ENCODE results near the gene FRY.

The FRY gene

DNA sequence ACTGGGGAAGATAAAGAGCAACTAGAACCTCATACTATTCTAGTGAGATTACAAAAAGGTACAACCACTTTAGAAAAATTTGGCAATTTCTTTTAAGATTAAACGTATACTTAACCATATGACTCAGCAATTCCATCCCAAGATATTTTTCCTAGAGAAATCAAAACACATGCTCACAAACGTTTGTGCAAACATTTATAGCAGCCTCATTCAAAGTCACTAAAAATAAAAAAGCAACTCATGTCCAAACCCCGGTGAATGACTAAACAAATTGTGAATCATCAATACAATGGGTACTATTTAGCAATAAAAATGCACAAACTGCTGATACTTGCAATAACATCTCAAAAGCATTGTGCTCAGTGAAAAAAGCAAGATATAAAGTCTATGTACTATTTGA is 121.5 kb downstream of the FRY start:
- Histone ChIP-seq H3K9me3 (ENCODE audit: low read length) (no peaks in the 10 kb centered on the region), H3K9ac (ENCODE audit: low read length) (no peak overlapping the region), H3K27ac (ENCODE audit: low read depth, low read length) (no peak overlapping the region), H3K4me1 (ENCODE audit: insufficient read depth, low read length) (peaks cover 17% of the 10 kb centered on the region), H3K4me3 (ENCODE audit: low read depth in 1 of 2, low read length in 2 of 2) (no peak overlapping the region), H3K27me3 (ENCODE audit: control insufficient read depth in 1 of 2, insufficient read depth in 2 of 2, low read length in 2 of 2) (no peaks in the 10 kb centered on the region), H3K36me3 (ENCODE audit: insufficient read depth, low read length) (no peaks in the 10 kb centered on the region)

DNA sequence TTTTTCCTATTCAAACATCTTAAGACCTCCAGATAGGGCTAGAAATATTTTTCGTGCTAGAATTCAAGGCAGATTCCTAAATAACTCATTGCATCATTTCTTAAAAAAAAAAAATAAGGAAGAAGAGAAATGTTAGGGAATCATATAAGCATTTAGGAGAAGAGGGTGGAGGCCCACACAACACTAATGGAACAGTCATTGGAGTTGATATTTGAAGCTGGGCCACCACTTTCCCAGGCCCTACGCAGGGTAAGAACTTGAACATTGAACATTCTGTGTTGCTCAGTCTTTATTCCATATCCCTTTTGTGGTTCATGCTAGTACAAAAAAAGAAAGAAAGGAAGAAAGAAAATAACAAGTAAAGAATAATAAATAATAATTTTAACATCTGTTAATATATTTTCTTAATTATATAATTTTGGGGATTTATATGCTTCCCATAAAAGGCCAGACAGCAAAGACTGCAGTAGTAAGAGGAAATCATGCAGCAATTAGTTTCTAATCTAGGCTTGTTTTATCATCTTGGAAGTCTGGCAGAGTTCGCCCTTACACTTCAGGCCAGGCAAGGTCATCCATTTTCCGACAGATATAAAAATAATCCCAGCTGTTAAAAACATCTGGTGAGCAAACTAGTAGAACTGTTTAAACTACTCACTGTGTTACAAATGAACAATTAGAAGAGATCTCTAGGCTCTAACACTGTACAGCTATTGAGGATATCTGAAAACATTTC is 127.7 kb downstream of the FRY start:
- Histone ChIP-seq H3K27ac (ENCODE audit: low read depth, low read length) (no peak overlapping the region), H3K27me3 (ENCODE audit: control insufficient read depth in 1 of 2, insufficient read depth in 2 of 2, low read length in 2 of 2) (no peaks in the 10 kb centered on the region), H3K4me3 (ENCODE audit: low read depth in 1 of 2, low read length in 2 of 2) (no peak overlapping the region), H3K36me3 (ENCODE audit: insufficient read depth, low read length) (peaks cover 8% of the 10 kb centered on the region), H3K9me3 (ENCODE audit: low read length) (no peaks in the 10 kb centered on the region), H3K4me1 (ENCODE audit: insufficient read depth, low read length) (peaks cover 12% of the 10 kb centered on the region), H3K9ac (ENCODE audit: low read length) (no peak overlapping the region)

DNA sequence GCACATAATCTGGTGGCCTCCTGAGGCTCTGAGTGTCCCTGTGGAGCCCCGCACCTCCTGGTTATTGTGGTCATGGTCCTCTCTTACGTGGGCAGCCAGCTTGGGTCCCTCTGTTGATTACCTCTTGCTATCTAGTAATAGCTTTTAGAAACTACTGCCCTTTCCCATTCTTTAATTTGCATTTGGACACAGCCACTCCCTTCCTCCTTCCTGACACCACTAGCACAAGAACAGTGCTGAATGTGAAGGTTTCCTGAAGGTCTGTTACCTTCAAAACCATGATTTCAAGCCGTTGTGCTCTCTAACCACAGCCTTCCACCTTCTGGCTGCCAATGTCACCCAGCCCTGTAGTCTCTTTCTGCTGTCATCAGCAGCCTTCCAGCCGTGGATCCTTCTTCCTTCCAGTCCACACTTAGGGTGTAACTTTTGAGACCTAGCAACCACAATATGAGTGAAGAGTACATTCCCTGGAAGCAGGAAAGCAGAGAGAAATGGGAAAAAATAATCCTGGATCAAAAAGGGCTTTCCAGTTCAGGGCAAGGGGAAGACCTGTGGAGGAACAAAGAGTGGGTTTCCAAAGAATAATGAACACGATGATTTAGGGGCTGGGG is 130.9 kb downstream of the FRY start:
- Histone ChIP-seq H3K36me3 (ENCODE audit: insufficient read depth, low read length) (peaks cover 8% of the 10 kb centered on the region), H3K27me3 (ENCODE audit: control insufficient read depth in 1 of 2, insufficient read depth in 2 of 2, low read length in 2 of 2) (no peaks in the 10 kb centered on the region), H3K4me1 (ENCODE audit: insufficient read depth, low read length) (peaks cover 24% of the 10 kb centered on the region), H3K4me3 (ENCODE audit: low read depth in 1 of 2, low read length in 2 of 2) (no peak overlapping the region), H3K9me3 (ENCODE audit: low read length) (no peaks in the 10 kb centered on the region), H3K27ac (ENCODE audit: low read depth, low read length) (no peak overlapping the region), H3K9ac (ENCODE audit: low read length) (no peak overlapping the region)

DNA sequence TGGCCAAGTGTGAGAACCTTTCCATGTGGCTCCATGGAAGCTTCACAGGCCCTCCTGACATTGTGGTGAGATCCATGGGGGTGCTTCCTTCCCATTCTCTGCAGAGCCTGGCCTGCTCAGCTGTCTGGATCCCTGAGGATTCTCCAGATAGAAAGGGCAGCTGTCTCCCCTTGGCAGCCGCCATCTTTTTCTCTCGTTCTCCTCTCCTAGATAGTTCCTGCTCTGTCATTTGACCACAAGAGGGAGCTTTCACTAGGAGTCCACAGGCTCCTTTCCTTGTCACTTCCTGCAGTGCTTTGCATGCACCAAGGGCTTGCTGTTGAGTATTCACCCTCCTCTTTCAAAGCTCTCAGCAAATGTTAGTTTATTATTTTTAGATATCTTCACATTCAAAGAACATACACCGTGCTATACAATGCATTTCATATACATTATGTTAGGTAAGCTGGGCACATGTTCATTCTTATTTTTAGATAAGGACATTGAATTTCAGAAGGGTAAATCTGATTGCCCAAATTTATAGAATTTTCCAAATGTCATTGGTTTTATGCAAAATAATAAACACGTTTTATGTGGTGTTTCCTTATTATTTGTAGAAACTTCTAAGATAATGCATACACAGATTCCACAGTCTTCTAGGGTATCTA is 133.2 kb downstream of the FRY start:
- Histone ChIP-seq H3K4me1 (ENCODE audit: insufficient read depth, low read length) (peaks cover 21% of the 10 kb centered on the region), H3K9me3 (ENCODE audit: low read length) (no peaks in the 10 kb centered on the region), H3K9ac (ENCODE audit: low read length) (no peak overlapping the region), H3K27me3 (ENCODE audit: control insufficient read depth in 1 of 2, insufficient read depth in 2 of 2, low read length in 2 of 2) (no peaks in the 10 kb centered on the region), H3K36me3 (ENCODE audit: insufficient read depth, low read length) (peaks cover 8% of the 10 kb centered on the region), H3K27ac (ENCODE audit: low read depth, low read length) (no peak overlapping the region), H3K4me3 (ENCODE audit: low read depth in 1 of 2, low read length in 2 of 2) (no peak overlapping the region)

DNA sequence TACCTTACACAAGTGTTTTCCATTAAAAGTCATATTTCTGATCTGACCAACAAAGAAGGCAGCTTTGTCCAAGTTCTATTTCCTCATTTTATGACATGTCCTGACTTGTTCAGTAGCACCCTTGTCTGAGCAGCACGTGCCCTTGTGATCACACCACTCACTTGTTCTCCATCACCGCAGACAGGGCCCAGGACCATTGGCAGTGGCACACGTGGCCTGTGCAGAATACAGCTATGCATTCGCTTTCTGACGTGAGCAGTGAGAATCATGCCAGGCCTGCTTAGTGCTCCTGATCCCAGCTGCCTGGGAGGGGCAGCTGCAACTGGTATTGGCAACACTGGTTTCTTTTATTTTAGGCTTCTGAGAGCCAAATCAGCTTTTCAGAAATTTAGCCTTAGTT is 134.2 kb downstream of the FRY start:
- H3K9ac ChIP-seq (ENCODE audit: low read length): no peak overlapping the region
- H3K27ac ChIP-seq (ENCODE audit: low read depth, low read length): no peak overlapping the region
- H3K36me3 ChIP-seq (ENCODE audit: insufficient read depth, low read length): peaks cover 8% of the 10 kb centered on the region

DNA sequence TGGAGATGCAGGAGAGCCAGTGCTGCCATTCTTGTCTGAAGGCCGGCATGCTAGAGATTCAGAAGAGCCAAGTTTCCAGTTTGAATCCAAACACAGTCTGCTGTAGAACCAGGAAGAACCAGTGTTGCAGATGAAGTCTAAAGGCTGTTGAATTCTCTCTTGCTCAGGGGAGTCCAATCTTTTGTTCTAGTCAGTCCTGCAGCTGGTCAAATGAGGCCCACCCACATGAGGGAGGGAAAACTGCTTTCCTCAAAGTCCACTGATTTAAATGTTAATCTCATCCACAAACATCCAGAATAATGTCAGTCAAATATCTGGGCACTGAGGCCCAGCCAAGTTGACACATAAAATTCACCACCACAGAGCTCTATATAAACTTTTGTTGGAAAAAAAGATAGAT is 136.6 kb downstream of the FRY start:
- peaks cover 7% of the 10 kb centered on the region for H3K36me3 ChIP-seq (ENCODE audit: insufficient read depth, low read length)
- no peaks in the 10 kb centered on the region for H3K9me3 ChIP-seq (ENCODE audit: low read length)
- H3K4me1 ChIP-seq (ENCODE audit: insufficient read depth, low read length): peaks cover 17% of the 10 kb centered on the region
- no peak overlapping the region for H3K9ac ChIP-seq (ENCODE audit: low read length)
- H3K4me3 ChIP-seq (ENCODE audit: low read depth in 1 of 2, low read length in 2 of 2): no peak overlapping the region
- no peaks in the 10 kb centered on the region for H3K27me3 ChIP-seq (ENCODE audit: control insufficient read depth in 1 of 2, insufficient read depth in 2 of 2, low read length in 2 of 2)
- H3K27ac ChIP-seq (ENCODE audit: low read depth, low read length): no peak overlapping the region

More for the DNA sequence above, 134.2 kb downstream of the FRY start:
- H3K9me3 ChIP-seq (ENCODE audit: low read length): no peaks in the 10 kb centered on the region
- no peak overlapping the region for H3K4me3 ChIP-seq (ENCODE audit: low read depth in 1 of 2, low read length in 2 of 2)
- no peaks in the 10 kb centered on the region for H3K27me3 ChIP-seq (ENCODE audit: control insufficient read depth in 1 of 2, insufficient read depth in 2 of 2, low read length in 2 of 2)
- H3K4me1 ChIP-seq (ENCODE audit: insufficient read depth, low read length): peaks cover 17% of the 10 kb centered on the region

DNA sequence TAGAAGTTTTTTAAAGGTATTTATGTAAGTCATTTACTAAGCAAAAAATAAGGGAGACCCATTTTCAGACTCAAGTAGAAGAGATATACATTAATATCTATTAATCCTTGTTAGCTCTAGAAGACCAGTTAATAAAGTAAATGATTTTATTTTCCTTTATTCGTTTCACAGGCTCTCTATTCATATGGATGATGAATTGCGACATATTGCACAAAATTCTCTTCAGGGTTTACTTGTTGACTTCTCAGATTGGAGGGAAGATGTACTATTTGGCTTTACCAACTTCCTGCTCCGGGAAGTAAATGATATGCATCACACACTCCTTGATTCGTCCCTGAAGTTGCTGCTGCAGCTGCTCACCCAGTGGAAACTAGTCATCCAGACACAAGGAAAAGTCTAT is 139.3 kb downstream of the FRY start:
- Histone ChIP-seq H3K4me3 (ENCODE audit: low read depth in 1 of 2, low read length in 2 of 2) (no peak overlapping the region), H3K9me3 (ENCODE audit: low read length) (no peaks in the 10 kb centered on the region), H3K9ac (ENCODE audit: low read length) (no peak overlapping the region), H3K36me3 (ENCODE audit: insufficient read depth, low read length) (peaks cover 7% of the 10 kb centered on the region), H3K27me3 (ENCODE audit: control insufficient read depth in 1 of 2, insufficient read depth in 2 of 2, low read length in 2 of 2) (no peaks in the 10 kb centered on the region), H3K27ac (ENCODE audit: low read depth, low read length) (no peak overlapping the region), H3K4me1 (ENCODE audit: insufficient read depth, low read length) (peaks cover 10% of the 10 kb centered on the region)

DNA sequence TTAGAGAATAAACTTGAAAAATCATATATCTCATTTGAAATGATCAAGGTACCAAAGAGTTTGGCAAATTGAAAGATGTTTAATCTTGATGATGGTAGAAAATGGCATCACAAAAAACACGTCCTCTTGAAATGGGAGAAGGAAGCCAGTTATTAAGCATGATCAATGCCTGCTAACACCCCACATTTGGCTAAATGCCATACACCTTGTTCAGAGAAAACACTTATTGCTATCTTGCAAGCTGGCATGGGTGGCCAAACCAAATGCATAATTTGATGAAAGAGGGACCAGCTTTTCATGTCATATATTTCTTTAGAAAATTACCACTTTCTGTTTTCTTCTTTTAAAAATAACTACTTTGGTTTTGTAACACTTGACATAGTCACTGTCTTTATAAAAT is 142.3 kb downstream of the FRY start:
- no peak overlapping the region for H3K4me3 ChIP-seq (ENCODE audit: low read depth in 1 of 2, low read length in 2 of 2)
- H3K36me3 ChIP-seq (ENCODE audit: insufficient read depth, low read length): peaks cover 7% of the 10 kb centered on the region
- H3K4me1 ChIP-seq (ENCODE audit: insufficient read depth, low read length): no peaks in the 10 kb centered on the region
- no peaks in the 10 kb centered on the region for H3K9me3 ChIP-seq (ENCODE audit: low read length)
- H3K9ac ChIP-seq (ENCODE audit: low read length): no peak overlapping the region
- no peaks in the 10 kb centered on the region for H3K27me3 ChIP-seq (ENCODE audit: control insufficient read depth in 1 of 2, insufficient read depth in 2 of 2, low read length in 2 of 2)
- no peak overlapping the region for H3K27ac ChIP-seq (ENCODE audit: low read depth, low read length)

DNA sequence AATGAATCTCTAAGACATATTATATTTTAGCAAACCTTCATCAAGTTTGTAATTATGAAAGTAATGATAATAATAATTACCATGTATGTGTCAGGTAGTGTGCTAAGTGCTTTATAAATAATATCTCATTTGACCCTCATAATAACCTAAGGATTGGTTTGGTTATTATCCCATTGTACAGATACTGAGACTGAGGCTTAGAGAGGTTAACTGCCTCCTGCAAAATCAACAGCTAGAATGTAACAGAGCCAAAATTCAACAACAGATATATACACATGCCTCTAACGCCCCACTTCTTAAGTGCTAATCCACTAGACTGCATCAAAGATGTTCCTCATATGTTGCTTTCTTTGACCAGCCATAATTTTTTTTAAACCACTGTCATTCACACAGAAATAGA is 142.8 kb downstream of the FRY start:
- Histone ChIP-seq H3K9ac (ENCODE audit: low read length) (no peak overlapping the region), H3K36me3 (ENCODE audit: insufficient read depth, low read length) (peaks cover 7% of the 10 kb centered on the region), H3K4me1 (ENCODE audit: insufficient read depth, low read length) (no peaks in the 10 kb centered on the region)

DNA sequence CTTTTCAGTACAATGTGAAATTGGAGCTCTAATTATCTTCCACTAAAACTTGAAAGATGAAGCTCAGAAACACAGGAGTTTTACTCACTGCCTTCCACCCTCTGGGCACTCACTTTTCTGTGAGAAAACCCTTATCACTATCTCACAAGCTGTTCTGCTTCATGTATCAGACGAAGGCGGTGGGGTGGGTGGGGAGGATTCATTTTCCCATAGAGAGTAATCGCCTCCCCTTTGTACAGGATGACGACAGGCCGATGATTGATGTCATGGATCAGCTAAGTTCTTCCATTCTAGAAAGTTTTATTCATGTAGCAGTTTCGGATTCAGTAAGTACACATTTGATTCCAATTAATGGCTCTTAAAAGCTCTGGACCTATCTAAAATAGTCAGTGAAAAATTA is 143.7 kb downstream of the FRY start:
- Histone ChIP-seq H3K27me3 (ENCODE audit: control insufficient read depth in 1 of 2, insufficient read depth in 2 of 2, low read length in 2 of 2) (no peaks in the 10 kb centered on the region), H3K9me3 (ENCODE audit: low read length) (no peaks in the 10 kb centered on the region), H3K27ac (ENCODE audit: low read depth, low read length) (no peak overlapping the region), H3K4me1 (ENCODE audit: insufficient read depth, low read length) (no peaks in the 10 kb centered on the region), H3K9ac (ENCODE audit: low read length) (no peak overlapping the region), H3K36me3 (ENCODE audit: insufficient read depth, low read length) (peaks cover 12% of the 10 kb centered on the region), H3K4me3 (ENCODE audit: low read depth in 1 of 2, low read length in 2 of 2) (no peak overlapping the region)

More for the DNA sequence above, 142.8 kb downstream of the FRY start:
- Histone ChIP-seq H3K4me3 (ENCODE audit: low read depth in 1 of 2, low read length in 2 of 2) (no peak overlapping the region), H3K27me3 (ENCODE audit: control insufficient read depth in 1 of 2, insufficient read depth in 2 of 2, low read length in 2 of 2) (no peaks in the 10 kb centered on the region), H3K9me3 (ENCODE audit: low read length) (no peaks in the 10 kb centered on the region), H3K27ac (ENCODE audit: low read depth, low read length) (no peak overlapping the region)

DNA sequence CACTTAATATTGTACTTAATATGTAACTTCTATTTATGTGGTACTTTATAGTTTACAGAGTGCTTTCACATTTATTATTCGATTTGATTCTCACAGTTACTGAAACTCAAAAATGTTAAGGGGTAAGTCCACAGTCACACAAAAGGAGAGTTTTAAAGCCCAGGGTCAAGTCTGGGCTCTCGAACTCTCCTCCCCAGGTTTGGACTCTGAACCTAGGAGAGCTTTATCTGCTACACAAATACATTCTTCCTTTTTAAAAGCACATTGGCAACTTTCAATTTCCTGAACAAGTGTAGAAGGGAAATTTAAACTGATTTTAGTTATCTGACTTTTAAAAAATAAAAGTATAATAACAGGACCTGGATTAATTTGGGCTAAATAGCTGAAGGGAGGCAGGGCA is 144.4 kb downstream of the FRY start:
- no peaks in the 10 kb centered on the region for H3K4me1 ChIP-seq (ENCODE audit: insufficient read depth, low read length)
- no peaks in the 10 kb centered on the region for H3K9me3 ChIP-seq (ENCODE audit: low read length)
- H3K4me3 ChIP-seq (ENCODE audit: low read depth in 1 of 2, low read length in 2 of 2): no peak overlapping the region
- no peak overlapping the region for H3K27ac ChIP-seq (ENCODE audit: low read depth, low read length)
- peaks cover 12% of the 10 kb centered on the region for H3K36me3 ChIP-seq (ENCODE audit: insufficient read depth, low read length)
- H3K9ac ChIP-seq (ENCODE audit: low read length): no peak overlapping the region
- H3K27me3 ChIP-seq (ENCODE audit: control insufficient read depth in 1 of 2, insufficient read depth in 2 of 2, low read length in 2 of 2): no peaks in the 10 kb centered on the region
